Spleen (tissue), 11 donors: Measurements from ENCODE around the gene PPME1. TPM values are rescaled to one million over a fixed set of nuclear protein-coding genes. Genes with fewer than 3 reads are reported as not detected.

Source experiments
- DNase-seq: peaks from one replicate; pipeline ENCODE4 v3.0.0-alpha.2; 2020
- H3K27ac ChIP-seq, 8 donors: fragments of 200-600 bp; sonication (generic) in 7 of 8; 1 replicate in 4 of 8; 2 replicates in 4 of 8; pipeline versions ENCODE4 v1.5.0 to v1.8.0; 2016 to 2021; ENCODE audit warnings: inconsistent platforms in 4 of 8, mild to moderate bottlenecking in 4 of 8, moderate library complexity in 1 of 8
- H3K27me3 ChIP-seq, 7 donors: fragments of 200-600 bp; sonication (generic) in 6 of 7; replicated peaks in 1 of 7; 1 replicate in 4 of 7; 2 replicates in 3 of 7; pipeline versions ENCODE4 v1.5.0 to v1.8.0; 2016 to 2021; ENCODE audit warnings: inconsistent platforms in 3 of 7, mild to moderate bottlenecking in 1 of 7
- H3K36me3 ChIP-seq, 6 donors: fragments of 200-600 bp; sonication (generic) in 5 of 6; 1 replicate in 4 of 6; 2 replicates in 2 of 6; pipeline versions ENCODE4 v1.5.0 to v1.8.0; 2016 to 2021; ENCODE audit warnings: inconsistent platforms in 2 of 6
- H3K4me1 ChIP-seq, 6 donors: fragments of 200-600 bp; sonication (generic) in 5 of 6; 1 replicate in 3 of 6; 2 replicates in 3 of 6; pipeline versions ENCODE4 v1.5.0 to v1.8.0; 2016 to 2021; ENCODE audit warnings: inconsistent platforms in 3 of 6
- H3K4me3 ChIP-seq, 8 donors: fragments of 200-600 bp; sonication (generic) in 7 of 8; 1 replicate in 4 of 8; 2 replicates in 4 of 8; pipeline versions ENCODE4 v1.5.0 to v1.8.0; 2016 to 2021; ENCODE audit warnings: inconsistent platforms in 4 of 8, mild to moderate bottlenecking in 4 of 8, moderate library complexity in 2 of 8
- H3K9me3 ChIP-seq, 8 donors: fragments of 200-600 bp; sonication (generic) in 7 of 8; 1 replicate in 4 of 8; 2 replicates in 4 of 8; pipeline versions ENCODE4 v1.5.0 to v1.8.0; 2016 to 2021; ENCODE audit warnings: inconsistent platforms in 4 of 8
- POLR2A ChIP-seq, 3 donors: fragments of 450-650 bp; IDR thresholded peaks; one replicate each; pipeline ENCODE4 v1.5.1; 2017; ENCODE audit warnings: antibody characterized with exemption in 3 of 3, mild to moderate bottlenecking in 1 of 3
- POLR2AphosphoS5 ChIP-seq, 3 donors: sonication (generic); formaldehyde crosslinking; IDR thresholded peaks; one replicate each; pipeline ENCODE4 v1.5.1; 2017; ENCODE audit warnings: antibody characterized with exemption in 3 of 3
- WGBS, 5 donors: extraction: QIAGEN DNeasy Blood & Tissue Kit in 3 of 5; methylation state at CpG; one replicate each; pipeline versions ENCODE4 v1.1.5 to v1.1.7; 2013 to 2018; 5-methylcytosine and 5-hydroxymethylcytosine counted together
- intact Hi-C: fragments of 100-400 bp; cut with DNase I; formaldehyde crosslinking; loops from one replicate; pipeline ENCODE4 v1.15.0; 2023; ENCODE audit warnings: low total_unique reads
- polyA plus RNA-seq, 3 donors: library from polyadenylated mRNA; stranded (reverse); fragments of 200-250 nt; gene quantifications; one replicate each; pipeline ENCODE4 v1.2.1, GENCODE V29; 2013
- total RNA-seq, 7 donors: library from RNA; depleted of rRNA in 3 of 7; stranded (reverse); fragments of >200 nt in 3 of 7; fragmentation: NEBNext Ultra II Directional in 4 of 7; extraction: Animal tissue kit (Norgen Biotek cat#: 25700) in 4 of 7; gene quantifications; one replicate each; pipeline versions ENCODE4 v1.1.0 to v1.2.1, GENCODE V29; 2016 to 2021
- TF ChIP-seq, protein P1 (sequence below), 11 experiments: fragments of 200-600 bp in 7 of 11; fragments of 450-650 bp in 4 of 11; sonication (generic) in 4 of 11; IDR thresholded peaks in 8 of 11; conservative IDR thresholded peaks in 3 of 11; 1 replicate in 7 of 11; 2 replicates in 4 of 11; pipeline versions ENCODE4 v1.4.0 to v1.8.0; 2016 to 2021; ENCODE audit warnings: antibody characterized with exemption in 11 of 11, inconsistent platforms in 4 of 11, mild to moderate bottlenecking in 1 of 11
- donor health status: healthy with polysubstance abuse.
- donor health status: DM: no; HTN: no; CAD: no; lungs with moderate emphysema.
- donor health status: DM: no; HTN: no; CAD: no.
- donor health status: Bipolar disorder and iron deficiency.
- donor health status: healthy.
- donor health status: DM: no; HTN: no; CAD: no.
- donor health status: DM: yes; HTN: yes; CAD: no.

The PPME1 gene
- total and polyA plus RNA-seq, 10 donors = 5.9 to 32.0 (median 18.5) TPM

DNA sequence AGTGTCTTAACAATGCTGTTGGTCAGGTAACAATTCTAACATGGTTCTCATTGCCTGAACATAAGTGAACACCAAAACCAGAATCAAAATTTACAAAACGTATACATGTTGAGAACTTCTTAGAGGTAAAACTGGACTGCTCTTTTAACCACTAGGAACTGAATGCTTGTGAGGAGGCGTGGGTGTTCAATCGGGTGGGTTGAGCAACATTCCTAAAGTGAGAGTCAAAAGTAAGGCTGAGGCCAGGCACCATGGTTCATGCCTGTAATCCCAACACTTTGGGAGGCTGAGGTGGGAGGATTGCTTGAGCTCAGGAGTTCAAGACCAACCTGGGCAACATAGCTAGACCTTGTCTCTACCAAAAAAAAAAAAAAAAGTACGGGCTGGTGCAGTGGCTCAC, 11.5 kb downstream of the PPME1 start:
- intact Hi-C loops = no loop called here
- H3K27me3 ChIP-seq = no peaks in the 10 kb centered on the region
- 83 to 96% (median 92%) methylated on average over 4 of the region's 4 CpGs for WGBS, 5 donors

DNA sequence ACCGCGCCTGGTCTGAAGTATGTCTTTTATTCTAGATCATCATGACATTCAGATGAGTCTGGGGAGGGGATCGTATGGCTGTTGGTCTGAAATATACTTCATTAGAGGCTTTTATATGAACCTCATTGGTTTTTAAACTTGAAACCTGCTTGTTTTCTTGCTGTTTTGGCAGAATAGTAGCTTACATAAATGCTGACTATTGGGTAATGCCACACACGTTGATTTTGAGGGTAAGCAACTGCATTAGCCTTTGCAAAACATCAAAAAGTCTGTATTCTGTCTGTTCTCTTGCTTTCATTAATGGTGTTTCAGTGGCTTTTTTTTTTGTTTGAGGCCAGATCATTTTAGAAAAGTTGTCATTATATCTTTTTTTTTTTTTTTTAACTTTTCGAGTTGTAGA, 14.2 kb downstream of the PPME1 start:
- Histone ChIP-seq H3K9me3 (peaks cover 0 to under 1% (median 0%) of the 10 kb centered on the region in 8 donors), H3K4me3 (no peak overlapping the region)
- DNase-seq = no peak

More for the DNA sequence above, 11.5 kb downstream of the PPME1 start:
- peaks cover 0 to 5% (median 0%) of the 10 kb centered on the region in 6 donors for H3K4me1 ChIP-seq
- peaks cover 0 to 7% (median 0%) of the 10 kb centered on the region in 6 donors for H3K36me3 ChIP-seq
- H3K4me3 ChIP-seq = no peak overlapping the region
- H3K9me3 ChIP-seq = no peaks in the 10 kb centered on the region
- TF ChIP-seq POLR2A (IDR thresholded peaks at IDR 0.05) (no peak), POLR2AphosphoS5 (IDR thresholded peaks at IDR 0.05) (no peak)
- TF ChIP-seq, protein P1, sequence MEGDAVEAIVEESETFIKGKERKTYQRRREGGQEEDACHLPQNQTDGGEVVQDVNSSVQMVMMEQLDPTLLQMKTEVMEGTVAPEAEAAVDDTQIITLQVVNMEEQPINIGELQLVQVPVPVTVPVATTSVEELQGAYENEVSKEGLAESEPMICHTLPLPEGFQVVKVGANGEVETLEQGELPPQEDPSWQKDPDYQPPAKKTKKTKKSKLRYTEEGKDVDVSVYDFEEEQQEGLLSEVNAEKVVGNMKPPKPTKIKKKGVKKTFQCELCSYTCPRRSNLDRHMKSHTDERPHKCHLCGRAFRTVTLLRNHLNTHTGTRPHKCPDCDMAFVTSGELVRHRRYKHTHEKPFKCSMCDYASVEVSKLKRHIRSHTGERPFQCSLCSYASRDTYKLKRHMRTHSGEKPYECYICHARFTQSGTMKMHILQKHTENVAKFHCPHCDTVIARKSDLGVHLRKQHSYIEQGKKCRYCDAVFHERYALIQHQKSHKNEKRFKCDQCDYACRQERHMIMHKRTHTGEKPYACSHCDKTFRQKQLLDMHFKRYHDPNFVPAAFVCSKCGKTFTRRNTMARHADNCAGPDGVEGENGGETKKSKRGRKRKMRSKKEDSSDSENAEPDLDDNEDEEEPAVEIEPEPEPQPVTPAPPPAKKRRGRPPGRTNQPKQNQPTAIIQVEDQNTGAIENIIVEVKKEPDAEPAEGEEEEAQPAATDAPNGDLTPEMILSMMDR (IDR thresholded peaks at IDR 0.05 in 8 of 11, conservative IDR thresholded peaks at IDR 0.05 in 3 of 11) = no peak
- no peak for DNase-seq
- no peak overlapping the region for H3K27ac ChIP-seq

DNA sequence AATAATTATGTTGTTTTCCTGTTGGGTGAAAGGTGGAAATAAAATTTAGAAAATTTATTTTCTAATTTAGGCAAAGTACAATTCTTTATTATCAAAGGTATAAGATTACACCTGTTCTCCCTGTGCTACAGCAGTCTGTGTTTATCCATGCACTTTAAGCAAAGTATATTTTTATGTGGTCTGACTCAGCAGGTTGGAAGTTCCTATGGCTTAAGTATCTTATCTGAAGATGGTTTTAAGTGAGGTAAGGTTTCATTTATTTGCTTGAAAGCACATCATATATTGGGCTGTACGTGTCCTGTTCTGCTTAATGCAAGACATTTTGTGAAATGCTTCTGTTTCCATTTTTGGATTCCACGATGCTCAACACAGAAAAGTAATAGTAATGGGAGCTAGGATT, 14.6 kb downstream of the PPME1 start:
- TF ChIP-seq, protein P1 (IDR thresholded peaks at IDR 0.05 in 8 of 11, conservative IDR thresholded peaks at IDR 0.05 in 3 of 11) = no peak
- TF ChIP-seq POLR2A (IDR thresholded peaks at IDR 0.05) = no peak
- TF ChIP-seq POLR2AphosphoS5 (IDR thresholded peaks at IDR 0.05) = no peak
- no peak for DNase-seq
- peaks cover 0 to 5% (median 3%) of the 10 kb centered on the region in 8 donors for H3K9me3 ChIP-seq
- H3K36me3 ChIP-seq = peaks cover 0 to 27% (median 2%) of the 10 kb centered on the region in 6 donors
- H3K4me1 ChIP-seq = no peaks in the 10 kb centered on the region
- no peaks in the 10 kb centered on the region for H3K27me3 ChIP-seq
- H3K4me3 ChIP-seq = no peak overlapping the region
- 92 to 100% (median 93%) methylated on average over 2 of the region's 2 CpGs for WGBS, 5 donors
- no peak overlapping the region for H3K27ac ChIP-seq
- intact Hi-C loops = no loop called here

More for the DNA sequence above, 14.2 kb downstream of the PPME1 start:
- intact Hi-C loops = no loop called here
- no peak for TF ChIP-seq POLR2A (IDR thresholded peaks at IDR 0.05)
- TF ChIP-seq, protein P1 (IDR thresholded peaks at IDR 0.05 in 8 of 11, conservative IDR thresholded peaks at IDR 0.05 in 3 of 11) = no peak
- TF ChIP-seq POLR2AphosphoS5 (IDR thresholded peaks at IDR 0.05) = no peak
- Histone ChIP-seq H3K36me3 (peaks cover 0 to 23% (median 2%) of the 10 kb centered on the region in 6 donors), H3K4me1 (no peaks in the 10 kb centered on the region), H3K27me3 (no peaks in the 10 kb centered on the region), H3K27ac (no peak overlapping the region)
- 81 to 86% (median 82%) methylated on average over 5 of the region's 5 CpGs for WGBS, 5 donors

DNA sequence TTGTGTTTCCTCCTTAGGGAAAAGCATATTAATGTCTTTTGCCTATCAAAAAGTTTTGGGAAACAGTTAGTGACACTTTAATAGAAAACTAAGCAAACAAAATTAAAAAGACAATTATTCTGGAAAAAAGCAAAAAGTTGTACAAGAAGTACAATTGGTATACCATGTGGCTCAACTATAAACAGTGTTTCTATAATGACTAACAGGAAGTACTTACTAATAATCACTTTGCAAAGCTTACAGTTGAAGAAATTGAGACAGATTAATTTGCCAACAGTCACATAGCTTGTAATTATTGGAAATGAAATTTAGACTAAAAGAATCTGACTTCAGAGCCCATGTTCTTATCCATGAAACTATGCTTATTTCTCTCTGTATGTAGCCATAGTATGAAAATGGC, 24.7 kb downstream of the PPME1 start:
- Histone ChIP-seq H3K4me3 (no peak overlapping the region), H3K27me3 (no peaks in the 10 kb centered on the region), H3K9me3 (peaks cover 0 to 26% (median 12%) of the 10 kb centered on the region in 8 donors), H3K27ac (no peak overlapping the region), H3K36me3 (peaks cover 0 to 9% (median 2%) of the 10 kb centered on the region in 6 donors), H3K4me1 (no peaks in the 10 kb centered on the region)
- intact Hi-C loops = no loop called here
- TF ChIP-seq POLR2AphosphoS5 (IDR thresholded peaks at IDR 0.05) (no peak), POLR2A (IDR thresholded peaks at IDR 0.05) (no peak)
- TF ChIP-seq, protein P1 (IDR thresholded peaks at IDR 0.05 in 8 of 11, conservative IDR thresholded peaks at IDR 0.05 in 3 of 11) = no peak
- no peak for DNase-seq
